Measurements from ENCODE around the gene CREBBP. TPM values are rescaled to one million over a fixed set of nuclear protein-coding genes. Genes with fewer than 3 reads are reported as not detected.

The CREBBP gene
- total RNA-seq, 1 donor: 28.2 TPM

GRCh38 chr16:3701531-3701930, 179.0 kb downstream of the CREBBP start:
- Histone ChIP-seq H3K27ac (ENCODE audit: low read depth, low read length) (no peak overlapping the region), H3K4me1 (ENCODE audit: insufficient read depth, low read length) (no peaks in the 10 kb centered on the region), H3K4me3 (ENCODE audit: insufficient read depth, low read length) (no peak overlapping the region), H3K79me2 (ENCODE audit: insufficient read depth, low read length) (peaks cover 17% of the 10 kb centered on the region), H3K9me3 (ENCODE audit: low read depth, low read length) (no peaks in the 10 kb centered on the region), H3K4me2 (ENCODE audit: insufficient read depth, low read length) (no peak overlapping the region), H2AFZ (ENCODE audit: low read length) (no peak overlapping the region), H4K20me1 (ENCODE audit: insufficient read depth, low read length) (no peaks in the 10 kb centered on the region), H3K36me3 (ENCODE audit: insufficient read depth, low read length) (no peaks in the 10 kb centered on the region), H3K27me3 (ENCODE audit: insufficient read depth, low read length) (no peaks in the 10 kb centered on the region)
- no peak for DNase-seq (ENCODE audit: insufficient read length, low spot score, missing footprints)
- no peak for TF ChIP-seq CTCF (IDR thresholded peaks at IDR 0.05; ENCODE audit: extremely low read depth, low read depth, low read length)

- H3K4me1 ChIP-seq (ENCODE audit: insufficient read depth, low read length): no peaks in the 10 kb centered on the region
- TF ChIP-seq CTCF (IDR thresholded peaks at IDR 0.05; ENCODE audit: extremely low read depth, low read depth, low read length): no peak
- no peaks in the 10 kb centered on the region for H4K20me1 ChIP-seq (ENCODE audit: insufficient read depth, low read length)
- peaks cover 28% of the 10 kb centered on the region for H3K79me2 ChIP-seq (ENCODE audit: insufficient read depth, low read length)
- H2AFZ ChIP-seq (ENCODE audit: low read length): no peak overlapping the region
- H3K27me3 ChIP-seq (ENCODE audit: insufficient read depth, low read length): no peaks in the 10 kb centered on the region
- H3K4me2 ChIP-seq (ENCODE audit: insufficient read depth, low read length): no peak overlapping the region
- H3K27ac ChIP-seq (ENCODE audit: low read depth, low read length): no peak overlapping the region
- DNase-seq (ENCODE audit: insufficient read length, low spot score, missing footprints): no peak
- H3K9me3 ChIP-seq (ENCODE audit: low read depth, low read length): no peaks in the 10 kb centered on the region
- H3K4me3 ChIP-seq (ENCODE audit: insufficient read depth, low read length): no peak overlapping the region
- no peaks in the 10 kb centered on the region for H3K36me3 ChIP-seq (ENCODE audit: insufficient read depth, low read length)
Observed at GRCh38 chr16:3698941-3699340, 181.6 kb downstream of the CREBBP start.

GRCh38 chr16:3696425-3697218, 183.9 kb downstream of the CREBBP start:
- H3K4me2 ChIP-seq (ENCODE audit: insufficient read depth, low read length): peak overlapping the region; percentile 34

More at GRCh38 chr16:3696425-3697218, 183.9 kb downstream of the CREBBP start:
- Histone ChIP-seq H3K4me1 (ENCODE audit: insufficient read depth, low read length) (no peaks in the 10 kb centered on the region), H4K20me1 (ENCODE audit: insufficient read depth, low read length) (no peaks in the 10 kb centered on the region), H3K36me3 (ENCODE audit: insufficient read depth, low read length) (no peaks in the 10 kb centered on the region), H3K9me3 (ENCODE audit: low read depth, low read length) (no peaks in the 10 kb centered on the region), H3K79me2 (ENCODE audit: insufficient read depth, low read length) (peaks cover 27% of the 10 kb centered on the region), H3K4me3 (ENCODE audit: insufficient read depth, low read length) (no peak overlapping the region), H2AFZ (ENCODE audit: low read length) (no peak overlapping the region), H3K27ac (ENCODE audit: low read depth, low read length) (peak overlapping the region; percentile 58), H3K27me3 (ENCODE audit: insufficient read depth, low read length) (no peaks in the 10 kb centered on the region)
- TF ChIP-seq CTCF (IDR thresholded peaks at IDR 0.05; ENCODE audit: extremely low read depth, low read depth, low read length): no peak
- peak; percentile 66 for DNase-seq (ENCODE audit: insufficient read length, low spot score, missing footprints)

Measured in osteoblast (primary cell).